ENCODE measurements around the gene PLOD1.
"Not testable (repeated sequence)": the region's sequence is repeated elsewhere in the genome, so short reads cannot be mapped to it uniquely, and the experiment has no call there.

PLOD1 gene

DNA sequence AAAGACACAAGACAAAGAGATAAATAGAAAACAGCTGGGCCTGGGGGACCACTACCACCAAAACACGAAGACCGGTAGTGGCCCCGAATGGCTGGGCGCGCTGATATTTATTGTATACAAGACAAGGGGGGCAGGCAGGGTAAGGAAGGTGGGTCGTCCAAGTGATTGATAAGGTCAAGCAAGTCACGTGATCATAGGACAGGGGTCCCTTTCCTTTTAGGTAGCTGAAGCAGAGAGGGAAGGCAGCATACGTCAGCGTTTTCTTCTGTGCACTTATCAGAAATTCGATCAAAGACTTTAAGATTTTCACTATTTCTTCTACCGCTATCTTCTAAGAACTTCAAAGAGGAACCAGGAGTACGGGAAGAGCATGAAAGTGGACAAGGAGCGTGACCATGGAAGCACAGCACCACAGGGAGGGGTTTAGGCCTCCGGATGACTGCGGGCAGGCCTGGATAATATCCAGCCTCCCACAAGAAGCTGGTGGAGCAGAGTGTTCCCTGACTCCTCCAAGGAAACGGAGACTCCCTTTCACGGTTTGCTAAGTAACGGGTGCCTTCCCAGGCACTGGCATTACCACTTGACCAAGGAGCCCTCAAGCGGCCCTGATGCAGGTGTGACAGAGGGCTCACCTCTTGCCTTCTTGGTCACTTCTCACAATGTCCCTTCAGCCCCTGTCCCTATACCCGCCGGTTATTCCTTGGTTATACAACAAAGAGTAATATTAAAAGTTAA, 21.9 kb upstream of the PLOD1 start:
- not testable (repeated sequence) for DNase-seq (ENCODE audit: low spot score)

DNA sequence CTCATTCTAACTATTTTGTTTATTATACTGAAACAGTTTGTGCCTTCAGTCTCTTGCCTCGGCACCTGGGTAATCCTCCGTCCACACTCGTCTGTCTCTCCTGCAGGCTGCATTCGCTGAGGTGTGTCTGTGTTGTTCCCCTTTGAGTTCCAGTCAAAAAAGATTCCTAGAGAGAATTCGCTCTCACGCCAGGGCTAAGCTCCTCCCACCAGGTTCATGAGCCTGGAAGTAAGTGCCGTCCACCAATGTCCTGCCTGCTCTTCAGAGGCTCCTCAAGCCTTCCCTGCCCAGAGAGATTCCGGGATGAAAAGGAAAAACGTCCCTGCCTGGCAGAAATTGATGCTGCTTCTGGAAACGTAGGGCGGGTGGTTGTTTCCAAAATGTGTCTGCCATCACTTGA, 21.2 kb upstream of the PLOD1 start:
- peak; percentile 50 for DNase-seq (ENCODE audit: low spot score)

DNA sequence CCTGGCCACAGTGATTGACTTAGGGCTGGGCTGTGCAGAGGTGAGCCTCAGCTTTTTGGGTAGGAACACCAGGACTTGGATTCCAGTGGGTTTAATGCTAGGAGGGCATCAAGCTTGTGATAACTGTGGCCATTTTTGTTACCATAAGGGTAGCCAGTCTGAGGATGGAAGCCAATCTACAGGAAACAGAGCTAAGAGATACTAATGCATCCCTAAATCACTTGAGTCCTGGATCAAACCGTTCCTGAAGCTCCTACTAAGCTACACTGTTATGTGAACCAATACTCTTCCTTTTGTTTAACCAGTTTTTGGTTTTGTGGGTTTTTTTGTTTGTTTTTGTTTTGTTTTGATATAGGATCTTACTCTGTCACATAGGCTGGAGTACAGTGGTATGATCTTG, 20.5 kb upstream of the PLOD1 start:
- DNase-seq (ENCODE audit: low spot score): no peak

DNA sequence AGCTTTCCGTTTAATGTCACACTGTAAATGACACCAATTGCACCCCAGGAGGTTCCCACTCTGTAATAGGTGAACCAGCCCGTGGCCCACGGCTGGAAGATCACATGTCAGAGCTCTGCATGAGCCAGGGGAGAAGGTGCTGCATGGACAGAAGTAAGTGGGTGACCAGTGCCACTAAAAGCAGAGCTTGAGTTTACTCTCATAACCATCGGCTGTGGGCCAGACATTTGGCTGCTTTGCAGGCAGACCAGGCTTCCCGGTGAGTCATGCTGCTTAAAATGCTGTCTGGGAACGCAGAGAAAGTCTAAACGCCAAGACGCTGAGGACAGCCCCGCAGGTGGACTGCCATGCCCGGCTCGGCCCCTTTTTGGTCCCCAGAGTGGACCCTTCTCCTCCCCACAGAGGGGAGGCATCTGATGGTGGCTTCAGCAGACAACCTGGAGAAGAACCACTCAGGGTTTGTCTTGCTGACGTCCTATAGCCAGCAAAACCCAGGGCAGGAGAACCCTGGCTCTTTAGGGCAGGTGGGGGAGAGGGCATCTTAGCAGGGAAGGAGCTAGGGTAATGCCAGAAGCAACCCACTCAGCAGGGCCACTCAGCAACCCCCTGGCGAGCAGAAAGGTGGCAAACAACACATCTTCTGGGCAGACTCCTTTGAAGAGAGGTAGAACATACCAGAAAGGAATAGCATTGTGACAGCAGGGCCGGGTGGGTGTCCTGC, 15.6 kb upstream of the PLOD1 start:
- peak; percentile 80 for DNase-seq (ENCODE audit: low spot score)

DNA sequence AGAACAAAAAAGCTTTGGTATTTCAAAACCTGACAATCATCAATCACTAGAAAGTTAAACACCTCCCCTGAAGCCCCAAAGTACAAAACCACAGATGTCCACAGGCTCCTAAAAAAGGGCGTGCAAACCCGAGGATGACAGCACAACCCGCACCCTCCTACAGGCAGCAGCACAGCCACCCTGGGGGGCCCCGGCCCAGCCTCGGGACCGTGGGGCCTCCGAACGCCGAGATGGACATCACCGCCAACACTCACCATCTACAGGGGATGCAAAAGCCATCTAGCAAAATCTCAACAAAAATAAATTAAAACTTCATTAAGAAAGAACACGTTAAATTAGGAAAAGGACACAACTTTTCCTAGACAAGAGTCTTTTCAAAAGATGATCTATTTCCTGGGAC, 14.9 kb upstream of the PLOD1 start:
- DNase-seq (ENCODE audit: low spot score): no peak

DNA sequence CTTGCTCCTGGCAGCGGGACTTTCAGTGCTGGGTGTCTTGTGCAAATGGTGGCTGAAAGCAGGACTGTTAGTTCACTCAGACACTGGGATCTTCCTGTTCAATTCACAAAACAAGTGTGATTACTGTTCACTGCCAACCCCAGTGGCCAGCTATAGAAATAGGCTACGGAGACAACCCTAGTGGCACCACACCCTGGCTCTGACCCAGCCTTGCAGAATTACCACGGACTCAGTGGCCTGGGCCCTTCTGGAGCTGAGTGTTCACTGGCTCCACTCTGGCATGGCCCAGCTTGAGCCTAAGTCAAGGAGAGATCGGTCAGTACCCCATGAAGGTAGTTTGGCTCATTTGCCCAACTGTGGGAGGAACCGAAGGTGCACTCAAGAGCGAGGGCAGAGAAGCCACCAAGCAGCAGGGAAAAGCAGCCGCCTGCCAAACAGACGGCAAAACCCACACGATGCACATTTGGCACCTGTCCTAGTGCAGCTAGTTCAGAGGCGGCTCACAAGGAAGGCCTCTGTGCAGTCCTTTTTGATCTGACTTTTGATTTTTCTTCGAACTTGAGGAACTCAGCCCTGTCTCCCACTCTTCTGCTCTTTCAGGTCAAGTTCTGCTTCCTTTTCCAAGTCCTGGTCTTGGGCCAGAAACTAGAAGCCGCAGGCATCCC, 14.1 kb upstream of the PLOD1 start:
- DNase-seq (ENCODE audit: low spot score): no peak

DNA sequence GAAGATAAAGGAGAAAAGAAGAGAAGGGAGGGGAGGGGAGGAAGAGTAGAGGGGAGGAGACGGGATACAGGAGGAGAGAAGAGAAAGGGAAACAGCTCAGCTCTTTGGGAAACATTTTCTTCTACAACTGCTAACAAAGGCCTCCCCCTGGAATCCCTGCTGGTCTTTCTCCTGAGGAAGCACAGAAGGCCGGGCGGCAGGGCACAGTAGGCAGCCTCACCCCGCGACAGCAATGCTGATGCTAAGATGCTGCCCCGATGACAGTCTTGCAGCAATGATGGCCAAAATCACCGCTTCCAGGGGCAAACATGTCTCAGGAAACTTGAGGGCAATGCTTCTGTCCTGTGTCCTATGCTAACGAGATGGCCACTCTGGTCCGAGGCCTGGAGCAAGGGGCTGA, 13.5 kb upstream of the PLOD1 start:
- no peak for DNase-seq (ENCODE audit: low spot score)

DNA sequence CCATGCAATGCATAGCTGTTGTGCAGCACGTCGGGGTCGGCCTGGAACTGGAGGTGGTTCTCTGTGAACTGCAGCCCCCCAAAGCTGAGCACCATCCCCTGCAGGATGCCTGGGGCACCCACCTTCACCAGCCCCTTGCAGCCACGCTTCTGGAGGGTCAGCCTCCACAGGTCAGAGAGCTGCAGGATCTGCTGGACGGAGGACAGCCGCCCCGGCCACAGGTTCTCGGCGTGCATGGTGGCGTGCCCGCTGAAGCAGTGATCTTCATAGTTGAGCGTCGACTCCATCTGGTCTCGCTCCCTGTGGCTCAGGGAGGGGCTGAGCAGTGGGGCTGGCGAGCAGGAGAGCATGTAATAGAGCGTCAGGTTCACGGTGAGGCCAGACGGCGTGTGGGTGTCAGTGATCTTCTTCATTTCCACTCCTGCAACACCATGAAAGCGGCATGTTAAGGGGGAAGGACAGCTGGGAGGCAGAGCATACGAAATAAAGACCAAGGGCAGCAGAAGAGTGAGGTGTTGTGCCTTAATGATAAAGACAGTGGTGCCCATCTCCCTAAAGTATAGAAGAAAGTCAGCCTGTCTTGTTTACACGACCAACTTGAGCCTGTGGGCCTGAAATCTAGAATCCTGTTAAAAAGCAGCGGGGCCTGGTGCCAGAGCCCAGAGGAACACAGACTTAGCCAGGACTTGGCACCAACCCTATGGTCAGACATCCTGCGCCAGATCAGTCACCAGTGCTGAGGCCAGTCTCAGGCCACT, 11.3 kb upstream of the PLOD1 start:
- no peak for DNase-seq (ENCODE audit: low spot score)

DNA sequence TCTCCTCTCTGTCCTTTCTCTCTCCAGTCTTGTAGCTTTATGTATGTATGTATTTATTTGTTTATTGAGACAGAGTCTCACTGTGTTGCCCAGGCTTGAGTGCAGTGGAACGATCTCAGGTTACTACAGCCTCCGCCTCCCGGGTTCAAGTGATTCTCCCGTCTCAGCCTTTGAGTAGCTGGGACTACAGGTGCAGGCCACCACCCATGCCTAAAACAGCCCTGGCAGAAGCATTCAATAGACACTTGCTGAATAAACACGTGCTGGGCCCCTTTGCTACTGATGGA, 10.7 kb upstream of the PLOD1 start:
- DNase-seq (ENCODE audit: low spot score): no peak

DNA sequence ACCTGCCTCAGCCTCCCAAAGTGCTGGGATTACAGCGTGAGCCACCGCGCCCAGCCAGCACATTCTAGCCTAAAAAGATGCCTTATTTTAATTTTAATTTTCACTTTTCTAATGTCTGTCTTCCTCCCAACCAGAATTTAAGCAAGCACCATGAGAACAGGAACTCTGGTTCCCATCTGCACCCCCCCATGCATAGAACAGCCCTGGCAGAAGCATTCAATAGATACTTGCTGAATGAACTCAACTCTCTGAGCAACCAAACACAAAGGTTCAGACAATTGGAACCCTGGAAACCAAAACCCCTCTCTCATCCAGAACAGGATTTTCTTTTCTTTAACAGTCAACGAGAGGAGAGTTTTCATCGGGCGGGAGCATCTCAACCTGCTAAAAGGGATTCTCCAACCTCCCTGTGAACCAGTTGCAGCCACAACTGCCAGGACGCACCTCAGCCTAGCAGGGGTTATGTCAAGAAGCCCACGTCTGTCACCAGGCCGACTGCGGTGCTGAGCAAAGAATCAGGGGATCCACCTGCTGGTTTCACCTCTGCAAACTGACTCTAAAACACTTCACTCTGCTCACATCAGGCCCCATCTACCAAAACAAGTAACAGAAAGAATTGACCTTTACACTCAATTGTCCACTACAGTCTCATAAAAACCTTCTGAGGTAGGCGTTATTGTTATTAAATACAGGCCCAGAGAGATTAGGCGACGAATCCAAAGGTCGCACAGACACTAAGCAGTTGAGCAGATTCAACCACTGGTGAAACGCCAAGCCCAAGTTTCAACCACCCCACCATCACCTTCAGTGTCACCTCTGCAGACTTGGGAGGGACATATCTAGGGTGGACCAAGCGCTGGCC, 10.0 kb upstream of the PLOD1 start:
- no peak for DNase-seq (ENCODE audit: low spot score)

DNA sequence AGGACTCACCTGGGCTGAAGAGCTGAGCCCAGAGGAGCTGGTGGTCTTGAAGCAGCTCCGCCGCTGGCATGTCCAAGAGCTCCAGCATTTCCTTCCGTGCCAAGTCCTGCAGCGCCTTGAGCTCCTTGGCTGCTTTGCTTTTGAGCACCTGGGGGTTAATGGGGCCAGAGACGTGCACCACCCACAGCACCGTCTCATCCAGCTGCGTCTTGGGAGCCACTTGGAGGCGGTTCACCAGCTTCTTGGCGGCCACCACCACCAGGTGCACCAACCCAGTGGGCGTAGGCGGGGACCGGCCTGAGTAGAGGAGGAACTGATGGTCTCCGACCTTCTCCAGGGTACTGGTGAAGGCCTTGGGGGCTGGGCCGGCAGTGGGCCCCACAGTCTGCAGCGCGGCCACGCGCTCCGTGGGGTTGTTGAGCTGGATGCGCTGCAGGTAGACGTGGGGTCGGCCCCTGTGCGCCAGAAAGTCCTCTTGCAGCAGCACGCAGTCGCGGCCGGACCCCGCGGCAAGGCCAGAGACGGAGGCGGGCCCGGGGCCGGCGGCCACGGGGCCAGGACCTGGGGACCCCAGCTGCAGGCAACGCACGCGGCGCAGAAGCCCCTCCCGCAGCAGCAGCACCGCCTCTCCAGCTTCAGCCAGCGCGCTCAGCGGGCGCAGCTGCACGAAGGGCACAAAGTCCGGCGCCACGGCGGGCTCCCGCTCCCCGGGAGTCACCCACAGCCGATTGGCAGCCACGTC, 9.2 kb upstream of the PLOD1 start:
- DNase-seq (ENCODE audit: low spot score): not testable (repeated sequence)

DNA sequence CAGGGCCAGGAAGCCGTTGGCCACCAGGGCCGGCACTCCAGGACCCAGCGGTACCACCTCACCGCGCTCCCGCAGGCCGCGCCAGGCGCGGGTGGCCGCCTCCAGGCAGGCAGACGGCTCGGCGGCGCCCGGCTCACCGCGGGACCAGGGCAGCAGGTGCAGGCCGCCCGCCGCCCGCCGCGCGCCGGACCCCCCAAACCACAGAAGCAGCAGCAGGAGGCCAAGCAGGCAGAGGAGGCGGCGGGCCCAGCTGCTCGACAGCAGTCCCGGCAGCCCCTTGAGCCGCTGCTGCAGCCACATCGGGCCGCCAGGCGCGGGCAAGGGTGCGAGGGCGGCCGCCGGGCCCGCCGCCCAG, 8.6 kb upstream of the PLOD1 start:
- no peak for DNase-seq (ENCODE audit: low spot score)

DNA sequence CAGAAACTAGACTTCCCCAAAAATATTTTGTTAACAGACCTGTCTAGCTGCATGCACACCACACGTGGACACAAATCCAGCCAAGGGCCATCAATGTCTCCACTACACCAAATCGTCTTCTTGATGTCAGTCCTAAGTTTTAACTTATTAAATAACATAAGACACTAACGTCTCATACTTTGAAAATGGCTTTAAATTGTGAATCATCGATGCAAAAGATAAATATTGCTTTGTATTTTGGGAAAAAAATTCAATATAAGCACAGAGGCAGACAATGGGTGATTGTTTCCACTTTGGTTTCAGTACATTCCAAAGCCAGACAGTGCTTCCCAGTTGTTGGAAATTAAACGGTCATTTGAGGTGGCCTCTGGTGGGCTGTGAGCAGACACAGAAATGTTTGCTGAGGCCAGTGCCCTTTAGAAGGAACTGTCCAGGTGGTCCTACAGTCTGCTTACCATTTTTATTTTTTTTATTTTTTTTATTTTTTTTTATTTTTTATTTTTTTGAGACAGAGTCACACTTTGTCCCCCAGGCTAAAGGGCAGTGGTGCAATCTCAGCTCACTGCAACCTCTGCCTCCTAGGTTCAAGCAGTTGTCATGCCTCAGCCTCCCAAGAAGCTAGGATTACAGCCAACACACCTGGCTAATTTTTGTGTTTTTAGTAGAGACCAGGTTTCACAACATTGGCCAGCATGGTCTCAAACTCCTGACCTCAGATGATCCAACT, 6.5 kb upstream of the PLOD1 start:
- no peak for DNase-seq (ENCODE audit: low spot score)

DNA sequence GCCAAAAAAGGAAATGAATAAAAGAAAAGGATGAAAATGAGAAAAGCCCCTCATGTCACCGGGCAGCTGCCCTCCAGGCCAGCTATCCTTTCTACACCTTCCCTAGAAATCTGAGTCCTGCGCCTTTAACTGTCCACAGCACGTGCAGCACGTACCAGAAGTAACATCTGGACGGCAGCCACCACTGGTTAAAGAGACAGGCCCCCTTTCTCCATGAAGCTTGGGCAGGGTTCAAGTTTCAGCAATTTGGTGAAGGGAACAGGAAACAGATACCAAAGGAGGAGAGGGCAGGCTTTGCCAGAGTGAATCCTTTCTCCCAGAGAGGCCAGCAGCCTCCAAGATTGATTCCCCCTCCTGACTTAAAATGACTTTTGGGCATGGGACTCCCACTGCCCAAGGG, 4.7 kb upstream of the PLOD1 start:
- peak; percentile 65 for DNase-seq (ENCODE audit: low spot score)

DNA sequence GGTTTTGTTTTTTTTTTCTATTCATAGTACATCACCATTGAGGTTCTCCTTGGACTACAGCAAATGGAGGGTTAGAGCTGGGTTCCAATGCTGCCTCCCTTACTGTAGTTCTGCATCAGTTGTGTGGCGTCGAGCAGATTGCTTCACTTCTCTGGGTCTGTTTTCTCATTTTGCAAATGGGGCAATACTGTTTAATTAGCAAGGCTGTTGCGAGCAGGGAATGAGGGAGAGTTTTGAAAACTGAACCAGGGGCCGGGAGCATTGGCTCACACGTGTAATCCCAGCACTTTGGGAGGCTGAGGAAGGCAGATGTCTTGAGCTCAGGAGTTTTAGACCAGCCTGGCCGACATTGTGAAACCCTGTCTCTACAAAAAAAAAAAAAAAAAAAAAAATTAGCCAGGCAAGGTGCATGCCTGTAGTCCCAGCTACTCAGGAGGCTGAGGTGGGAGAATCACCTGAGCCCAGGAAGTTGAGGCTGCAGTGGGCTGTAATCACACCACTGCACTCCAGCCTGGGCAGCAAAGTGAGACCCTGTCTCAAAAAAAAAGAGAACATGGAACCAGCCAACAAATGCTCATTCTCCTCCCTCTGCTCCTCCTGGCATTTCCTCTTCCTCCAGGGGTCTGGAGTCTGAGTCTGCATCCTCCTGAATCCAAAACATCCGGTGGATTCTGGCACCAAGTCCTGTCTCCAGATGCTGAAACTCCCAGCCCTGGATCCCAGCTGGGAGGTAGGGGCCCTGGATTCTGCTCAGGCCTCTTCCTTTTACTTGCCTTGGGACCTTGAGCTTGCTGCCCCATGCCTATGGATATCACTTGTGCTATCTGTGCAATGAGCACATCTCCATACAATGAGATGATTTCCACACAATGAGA, 3.7 kb upstream of the PLOD1 start:
- peak; percentile 54 for DNase-seq (ENCODE audit: low spot score)

DNA sequence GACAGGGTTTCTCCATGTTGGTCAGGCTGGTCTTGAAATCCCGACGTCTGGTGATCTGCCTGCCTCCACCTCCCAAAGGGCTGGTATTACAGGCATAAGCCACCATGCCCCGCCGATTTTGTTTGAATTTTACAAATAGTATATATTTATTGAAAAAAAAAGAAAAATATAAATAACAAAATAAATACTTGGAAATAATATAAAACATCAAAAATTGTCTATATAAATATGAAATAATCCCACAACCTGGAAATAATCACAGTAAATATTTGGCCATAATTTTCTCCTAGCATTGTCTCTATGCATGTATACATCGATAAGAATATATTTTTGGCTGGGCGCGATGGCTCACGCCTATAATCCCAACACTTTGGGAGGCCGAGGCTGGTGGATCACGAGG, 2.7 kb upstream of the PLOD1 start:
- DNase-seq (ENCODE audit: low spot score): no peak

DNA sequence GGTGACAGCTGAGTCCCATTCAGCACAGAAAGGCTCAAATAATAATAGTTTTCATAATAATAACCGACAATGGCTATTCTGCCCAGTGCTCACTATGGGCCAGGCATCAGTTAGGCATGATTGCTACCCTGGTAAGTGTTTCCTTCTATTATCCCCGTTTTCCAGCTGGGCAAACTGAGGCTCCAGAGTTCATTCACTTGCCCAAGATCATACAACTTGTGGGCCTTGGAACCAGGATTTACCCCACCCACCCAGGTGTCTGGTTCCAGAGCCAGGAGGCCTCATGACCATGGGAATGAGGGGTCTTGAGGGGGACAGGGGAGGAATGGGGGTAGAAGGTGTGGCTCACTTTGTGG, 518 bp downstream of the PLOD1 start:
- no peak for DNase-seq (ENCODE audit: low spot score)

DNA sequence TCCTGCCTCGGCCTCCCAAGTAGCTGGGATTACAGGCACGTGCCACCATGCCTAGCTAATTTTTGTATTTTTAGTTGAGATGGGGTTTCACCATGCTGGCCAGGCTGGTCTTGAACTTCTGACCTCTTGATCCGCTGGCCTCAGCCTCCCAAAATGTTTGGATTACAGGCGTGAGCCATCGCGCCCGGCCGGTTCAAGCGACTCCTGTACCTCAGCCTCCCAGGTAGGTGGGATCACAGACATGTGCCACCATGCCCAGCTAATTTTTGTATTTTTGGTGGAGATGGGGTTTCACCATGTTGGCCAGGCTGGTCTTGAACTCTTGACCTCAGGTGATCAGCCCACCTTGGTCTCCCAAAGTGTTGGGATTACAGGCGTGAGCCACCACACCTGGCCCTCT, 1.2 kb downstream of the PLOD1 start:
- DNase-seq (ENCODE audit: low spot score): not testable (repeated sequence)

DNA sequence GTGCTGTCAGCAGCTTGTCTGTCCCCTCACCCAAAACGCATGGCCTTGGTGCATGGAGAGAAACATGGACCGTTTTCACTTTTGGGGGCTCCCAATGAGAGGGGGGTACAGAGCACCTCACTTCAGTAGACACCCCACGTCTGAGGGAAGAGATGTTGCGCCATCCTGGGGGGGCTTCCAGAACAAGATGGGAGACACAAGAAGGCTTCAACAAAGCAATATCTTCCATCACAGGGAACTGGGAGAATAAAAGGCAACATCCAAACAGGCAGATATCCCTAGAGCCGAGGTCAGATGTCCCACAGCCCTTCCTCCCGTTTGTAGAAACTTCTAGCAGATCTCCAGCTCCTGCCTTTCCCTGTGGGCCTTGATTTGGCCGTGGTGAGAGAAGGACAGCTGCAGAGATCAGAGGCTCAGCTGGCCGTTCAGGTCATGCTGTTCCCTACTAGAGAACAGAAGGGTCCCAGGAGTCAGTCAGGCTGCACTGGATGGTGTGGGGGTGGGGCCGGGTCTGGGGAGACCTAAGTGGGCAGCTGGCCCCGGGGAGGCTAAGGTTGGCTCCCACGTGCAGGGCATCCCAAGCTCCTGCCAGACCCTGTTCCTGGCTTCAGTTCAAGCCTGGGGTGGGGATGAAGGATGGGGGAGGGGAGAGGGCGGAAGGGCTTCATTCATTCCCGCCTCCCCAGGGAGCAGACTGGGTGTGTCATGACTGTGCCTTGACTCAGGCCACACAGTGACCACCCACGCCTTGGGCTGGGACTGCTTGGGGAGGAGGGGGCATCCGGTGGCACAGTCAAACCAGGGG, 4.4 kb downstream of the PLOD1 start:
- DNase-seq (ENCODE audit: low spot score): peak; percentile 62
